ENCODE data around the gene CTSE.
"Not testable (repeated sequence)": the region's sequence is repeated elsewhere in the genome, so short reads cannot be mapped to it uniquely, and the experiment has no call there.

Gene CTSE

GRCh38 chr1:206023695-206024094 lies at the start of gene CTSE:
TSS of gene CTSE (minus strand) at chr1:206023895. CDS start at chr1:206023791, 104 bp downstream.
- no peak for DNase-seq

- DNase-seq: no peak
These were observed 47.1 kb upstream of the CTSE start for GRCh38 chr1:206070627-206071304.

GRCh38 chr1:206068314-206068713 lies 44.6 kb upstream of the CTSE start:
- no peak for DNase-seq

- no peak for DNase-seq
These were observed 44.0 kb upstream of the CTSE start for GRCh38 chr1:206067486-206068227.

GRCh38 chr1:206066479-206067171 lies 42.9 kb upstream of the CTSE start:
- DNase-seq: no peak

GRCh38 chr1:206065547-206066145 lies 42.0 kb upstream of the CTSE start:
- DNase-seq: no peak

- not testable (repeated sequence) for DNase-seq
These were observed 40.8 kb upstream of the CTSE start for GRCh38 chr1:206064501-206064900.

GRCh38 chr1:206064001-206064400 lies 40.3 kb upstream of the CTSE start:
- DNase-seq: not testable (repeated sequence)

GRCh38 chr1:206062464-206062863 lies 38.8 kb upstream of the CTSE start:
- no peak for DNase-seq

GRCh38 chr1:206060844-206061243 lies 37.1 kb upstream of the CTSE start:
- DNase-seq: no peak

GRCh38 chr1:206059355-206059915 lies 35.7 kb upstream of the CTSE start:
- DNase-seq: no peak

GRCh38 chr1:206058927-206059292 lies 35.2 kb upstream of the CTSE start:
- no peak for DNase-seq

GRCh38 chr1:206058289-206058926 lies 34.7 kb upstream of the CTSE start:
- not testable (repeated sequence) for DNase-seq

GRCh38 chr1:206055639-206056323 lies 32.1 kb upstream of the CTSE start:
- not testable (repeated sequence) for DNase-seq

- DNase-seq: not testable (repeated sequence)
These were observed 31.5 kb upstream of the CTSE start for GRCh38 chr1:206055069-206055625.

GRCh38 chr1:206053616-206054015 lies 29.9 kb upstream of the CTSE start:
- not testable (repeated sequence) for DNase-seq

GRCh38 chr1:206052919-206053610 lies 29.4 kb upstream of the CTSE start, which contains the start of gene RHEX:
TSS of gene RHEX (plus strand) at chr1:206053173. CDS start at chr1:206097829, 44,656 bp downstream.
- DNase-seq: not testable (repeated sequence)

GRCh38 chr1:206052231-206052865 lies 28.7 kb upstream of the CTSE start:
- not testable (repeated sequence) for DNase-seq

- DNase-seq: no peak
These were observed 27.1 kb upstream of the CTSE start for GRCh38 chr1:206050655-206051235.

Measured in fibroblast of skin of right quadriceps (primary cell).